Osteocyte (in vitro differentiated cells): ENCODE results near the gene PKD2L2. TPM values are rescaled to one million over a fixed set of nuclear protein-coding genes. Genes with fewer than 3 reads are reported as not detected.
"Not testable (repeated sequence)": the region's sequence is repeated elsewhere in the genome, so short reads cannot be mapped to it uniquely, and the experiment has no call there.

Experiments
- DNase-seq: peaks from one replicate; pipeline ENCODE4 v3.0.0; 2021; ENCODE audit warnings: mixed read lengths; ENCODE audit not compliant: unreplicated experiment; ENCODE audit errors: extremely low spot score
- H3K27ac Mint-ChIP-seq: one replicate; pipeline ENCODE4 v1.8.0; 2021; ENCODE audit warnings: mild to moderate bottlenecking, mixed read lengths; ENCODE audit not compliant: unreplicated experiment
- H3K27me3 Mint-ChIP-seq: one replicate; pipeline ENCODE4 v1.8.0; 2021; ENCODE audit warnings: mixed read lengths; ENCODE audit not compliant: unreplicated experiment
- H3K36me3 Mint-ChIP-seq: one replicate; pipeline ENCODE4 v1.8.0; 2021; ENCODE audit warnings: mixed read lengths; ENCODE audit not compliant: unreplicated experiment
- H3K4me1 Mint-ChIP-seq: one replicate; pipeline ENCODE4 v1.8.0; 2021; ENCODE audit warnings: mixed read lengths; ENCODE audit not compliant: unreplicated experiment
- H3K4me3 Mint-ChIP-seq: one replicate; pipeline ENCODE4 v1.8.0; 2021; ENCODE audit warnings: mild to moderate bottlenecking, moderate library complexity, mixed read lengths; ENCODE audit not compliant: unreplicated experiment
- H3K9me3 Mint-ChIP-seq: one replicate; pipeline ENCODE4 v1.8.0; 2021; ENCODE audit warnings: mixed read lengths; ENCODE audit not compliant: unreplicated experiment
- total RNA-seq: library from RNA; stranded (reverse); gene quantifications from 2 replicates; pipeline ENCODE4 v1.2.1, GENCODE V29; 2021
- TF ChIP-seq, protein P1 (sequence below): fragments of 200-600 bp; sonication (generic); IDR thresholded peaks from 2 replicates; pipeline ENCODE4 v1.5.0; 2021; ENCODE audit warnings: antibody characterized with exemption, mild to moderate bottlenecking, moderate library complexity

The PKD2L2 gene
- total RNA-seq, 1 donor from 2014 or later: not detected

DNA sequence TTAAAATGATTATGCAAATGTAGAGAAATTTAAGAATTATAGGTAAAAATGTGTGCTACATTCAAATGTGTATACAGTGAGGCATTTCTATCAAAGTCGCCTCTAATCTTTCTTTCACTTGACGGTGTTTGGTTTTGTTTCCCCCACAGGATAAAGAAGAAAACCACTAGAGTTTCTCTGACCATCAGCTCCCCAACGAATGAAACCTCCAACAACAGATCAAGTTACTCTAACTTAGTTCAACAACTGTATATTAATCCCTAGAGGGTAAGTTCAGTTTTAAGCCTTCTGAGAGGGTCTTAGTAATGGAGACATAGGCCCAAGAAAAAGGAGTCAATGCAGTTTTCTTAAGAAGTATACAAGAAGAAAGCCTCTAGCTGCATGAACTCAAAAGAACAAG lies 33.1 kb upstream of the PKD2L2 start:
- H3K4me1 Mint-ChIP-seq: no peaks in the 10 kb centered on the region
- H3K27ac Mint-ChIP-seq: no peak overlapping the region
- no peaks in the 10 kb centered on the region for H3K9me3 Mint-ChIP-seq
- H3K27me3 Mint-ChIP-seq: peaks cover 35% of the 10 kb centered on the region
- no peak for DNase-seq
- H3K4me3 Mint-ChIP-seq: no peak overlapping the region
- TF ChIP-seq, protein P1, sequence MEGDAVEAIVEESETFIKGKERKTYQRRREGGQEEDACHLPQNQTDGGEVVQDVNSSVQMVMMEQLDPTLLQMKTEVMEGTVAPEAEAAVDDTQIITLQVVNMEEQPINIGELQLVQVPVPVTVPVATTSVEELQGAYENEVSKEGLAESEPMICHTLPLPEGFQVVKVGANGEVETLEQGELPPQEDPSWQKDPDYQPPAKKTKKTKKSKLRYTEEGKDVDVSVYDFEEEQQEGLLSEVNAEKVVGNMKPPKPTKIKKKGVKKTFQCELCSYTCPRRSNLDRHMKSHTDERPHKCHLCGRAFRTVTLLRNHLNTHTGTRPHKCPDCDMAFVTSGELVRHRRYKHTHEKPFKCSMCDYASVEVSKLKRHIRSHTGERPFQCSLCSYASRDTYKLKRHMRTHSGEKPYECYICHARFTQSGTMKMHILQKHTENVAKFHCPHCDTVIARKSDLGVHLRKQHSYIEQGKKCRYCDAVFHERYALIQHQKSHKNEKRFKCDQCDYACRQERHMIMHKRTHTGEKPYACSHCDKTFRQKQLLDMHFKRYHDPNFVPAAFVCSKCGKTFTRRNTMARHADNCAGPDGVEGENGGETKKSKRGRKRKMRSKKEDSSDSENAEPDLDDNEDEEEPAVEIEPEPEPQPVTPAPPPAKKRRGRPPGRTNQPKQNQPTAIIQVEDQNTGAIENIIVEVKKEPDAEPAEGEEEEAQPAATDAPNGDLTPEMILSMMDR: no peak
- no peaks in the 10 kb centered on the region for H3K36me3 Mint-ChIP-seq

DNA sequence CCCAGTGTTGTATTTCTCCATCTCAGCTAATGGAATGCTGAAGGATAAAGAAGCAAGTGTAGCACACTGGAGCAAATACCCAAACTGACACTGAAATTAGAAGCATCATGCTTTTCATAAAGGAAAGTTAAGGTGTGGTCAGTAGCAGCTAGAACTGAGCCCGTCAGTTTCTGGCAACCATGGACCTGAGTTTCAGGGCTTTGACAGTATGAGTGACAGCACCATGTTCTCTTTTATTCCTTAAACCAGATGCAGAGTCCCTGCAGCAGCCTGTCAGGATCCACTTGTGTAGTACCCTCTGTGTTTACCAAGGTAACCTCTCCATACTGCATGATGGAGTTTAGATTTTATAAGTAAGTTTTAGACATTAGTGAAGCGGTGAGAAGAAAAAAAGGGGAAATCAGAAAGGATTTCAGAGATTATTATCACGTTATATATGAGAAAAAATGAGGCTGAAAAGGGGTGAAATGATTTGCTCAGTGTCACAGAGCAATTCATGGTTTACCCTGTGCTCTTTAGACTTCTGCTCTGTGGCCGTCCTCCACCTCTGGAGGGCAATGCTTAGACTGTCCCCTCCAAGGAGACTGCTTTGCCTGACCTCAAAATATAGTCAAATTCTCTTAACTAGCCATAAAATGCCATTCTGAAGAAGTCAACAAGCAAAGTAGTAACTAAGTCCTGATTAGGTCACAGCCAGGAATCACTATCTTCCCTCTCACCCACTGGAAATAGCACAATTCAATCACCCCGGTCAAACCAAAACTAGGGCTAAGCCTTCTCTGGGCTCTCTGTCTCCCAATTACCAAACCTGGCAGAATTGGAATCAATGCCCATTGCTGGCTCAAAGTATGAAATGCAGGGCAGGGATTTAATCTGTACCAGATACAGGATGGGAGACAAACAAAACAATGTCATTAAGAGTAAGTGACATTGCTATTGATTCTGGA lies 32.1 kb upstream of the PKD2L2 start:
- no peak for DNase-seq
- TF ChIP-seq, protein P1: no peak
- no peak overlapping the region for H3K27ac Mint-ChIP-seq

DNA sequence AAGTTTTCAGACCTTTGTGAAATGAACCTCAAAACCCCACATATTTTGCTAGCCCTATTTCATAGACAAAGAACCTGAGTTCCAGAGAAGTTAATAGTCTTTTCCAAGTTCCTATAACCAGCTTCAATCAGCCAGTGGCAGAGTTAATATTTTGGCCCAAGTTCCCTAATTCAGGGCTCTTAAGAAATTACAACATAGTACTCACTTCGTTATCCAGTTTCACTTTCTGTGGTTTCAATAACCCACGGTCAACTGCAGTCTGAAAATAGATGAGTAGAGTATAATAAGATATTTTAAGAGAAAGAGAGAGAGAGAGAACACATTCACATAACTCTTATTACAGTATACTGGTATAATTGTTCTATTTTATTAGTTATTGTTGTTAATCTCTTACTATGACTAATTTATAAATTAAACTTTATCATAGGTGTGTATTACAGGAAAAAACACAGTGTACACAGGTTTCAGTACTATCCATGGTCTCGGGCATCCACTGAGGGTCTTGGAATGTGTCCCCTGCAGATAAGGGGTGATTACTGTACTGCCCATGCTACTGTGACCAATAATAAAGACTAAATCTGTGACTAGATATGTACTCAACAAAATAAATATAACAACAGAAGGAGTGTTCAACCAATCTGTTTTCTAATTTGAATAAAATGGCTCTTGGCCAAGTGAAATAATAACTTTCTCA lies 30.9 kb upstream of the PKD2L2 start:
- TF ChIP-seq, protein P1: no peak
- Mint-ChIP-seq H3K9me3 (no peaks in the 10 kb centered on the region), H3K4me3 (no peak overlapping the region), H3K36me3 (no peaks in the 10 kb centered on the region), H3K27me3 (peaks cover 39% of the 10 kb centered on the region), H3K4me1 (no peaks in the 10 kb centered on the region), H3K27ac (no peak overlapping the region)
- no peak for DNase-seq

More for the DNA sequence above, 32.1 kb upstream of the PKD2L2 start:
- Mint-ChIP-seq H3K36me3 (no peaks in the 10 kb centered on the region), H3K4me3 (no peak overlapping the region), H3K27me3 (peaks cover 44% of the 10 kb centered on the region), H3K4me1 (no peaks in the 10 kb centered on the region), H3K9me3 (no peaks in the 10 kb centered on the region)

DNA sequence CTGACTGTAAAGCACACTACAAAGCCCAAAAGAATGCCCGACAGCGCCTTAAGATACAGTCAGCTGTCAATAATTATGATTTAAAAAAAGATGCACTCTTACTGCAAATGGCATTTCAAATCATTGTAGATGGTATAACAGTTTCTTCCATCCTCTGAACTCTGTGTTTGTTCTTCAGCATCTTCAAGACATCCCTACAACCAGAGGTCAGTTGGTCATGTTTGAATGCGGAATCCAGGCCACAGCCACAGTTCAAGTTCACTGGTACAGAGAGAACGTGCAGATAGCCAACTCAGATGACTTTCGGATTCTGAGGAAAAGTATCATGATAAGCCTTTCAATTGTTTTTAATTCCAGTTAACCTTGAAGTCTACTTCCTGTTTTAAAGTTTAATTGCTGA lies 30.3 kb upstream of the PKD2L2 start:
- H3K9me3 Mint-ChIP-seq: no peaks in the 10 kb centered on the region
- no peak overlapping the region for H3K4me3 Mint-ChIP-seq
- no peak overlapping the region for H3K27ac Mint-ChIP-seq
- H3K4me1 Mint-ChIP-seq: no peaks in the 10 kb centered on the region
- TF ChIP-seq, protein P1: no peak
- H3K36me3 Mint-ChIP-seq: no peaks in the 10 kb centered on the region
- H3K27me3 Mint-ChIP-seq: peaks cover 39% of the 10 kb centered on the region
- DNase-seq: no peak

DNA sequence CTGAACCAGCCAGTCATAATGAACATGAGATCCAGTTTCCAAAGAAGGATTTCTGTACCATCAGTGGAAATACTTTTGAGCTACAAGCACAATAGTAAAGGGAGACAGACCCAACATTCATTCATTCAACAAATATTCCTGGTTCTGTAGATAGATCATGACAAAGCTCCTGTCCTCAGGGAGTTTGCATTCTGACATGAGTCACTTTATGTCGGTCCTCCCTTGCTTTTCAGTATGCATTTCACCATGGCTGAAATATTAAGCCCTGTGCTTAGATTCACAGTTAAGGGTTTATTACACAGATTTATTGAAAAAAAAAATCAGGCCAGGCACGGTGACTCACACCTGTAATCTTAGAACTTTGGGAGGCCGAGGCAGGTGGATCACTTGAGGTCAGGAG lies 27.0 kb upstream of the PKD2L2 start:
- no peak overlapping the region for H3K27ac Mint-ChIP-seq
- no peak overlapping the region for H3K4me3 Mint-ChIP-seq
- peaks cover 57% of the 10 kb centered on the region for H3K27me3 Mint-ChIP-seq
- no peaks in the 10 kb centered on the region for H3K9me3 Mint-ChIP-seq
- no peak for DNase-seq
- no peaks in the 10 kb centered on the region for H3K36me3 Mint-ChIP-seq
- no peaks in the 10 kb centered on the region for H3K4me1 Mint-ChIP-seq
- TF ChIP-seq, protein P1: no peak

DNA sequence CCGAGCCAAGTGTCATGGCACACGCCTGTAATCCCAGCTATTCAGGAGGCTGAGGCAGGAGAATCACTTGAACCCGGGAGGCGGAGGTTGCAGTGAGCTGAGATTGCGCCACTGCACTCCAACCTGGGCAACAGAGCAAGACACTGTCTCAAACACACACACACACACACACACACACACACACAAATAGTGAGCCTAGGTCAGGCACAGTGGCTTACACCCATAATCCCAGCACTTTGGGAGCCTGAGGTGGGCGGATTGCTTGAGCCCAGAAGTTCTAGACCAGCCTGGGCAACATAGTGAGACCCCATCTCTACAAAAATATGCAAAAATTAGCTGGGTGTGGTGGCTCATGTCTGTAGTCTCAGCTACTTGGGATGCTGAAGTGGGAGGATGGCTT lies 25.6 kb upstream of the PKD2L2 start:
- H3K36me3 Mint-ChIP-seq, H3K4me1 Mint-ChIP-seq, DNase-seq, H3K4me3 Mint-ChIP-seq, H3K9me3 Mint-ChIP-seq, H3K27ac Mint-ChIP-seq: not testable (repeated sequence)
- peaks cover 56% of the 10 kb centered on the region for H3K27me3 Mint-ChIP-seq
